Measurements from ENCODE around the gene AGO4. TPM values are rescaled to one million over a fixed set of nuclear protein-coding genes. Genes with fewer than 3 reads are reported as not detected.

AGO4 gene
- total and polyA plus RNA-seq, 2 of the 8 experiments (the other 6 are each of a cell fraction or from before 2014, with no cell fraction given) = 5.5 to 7.7 TPM

DNA sequence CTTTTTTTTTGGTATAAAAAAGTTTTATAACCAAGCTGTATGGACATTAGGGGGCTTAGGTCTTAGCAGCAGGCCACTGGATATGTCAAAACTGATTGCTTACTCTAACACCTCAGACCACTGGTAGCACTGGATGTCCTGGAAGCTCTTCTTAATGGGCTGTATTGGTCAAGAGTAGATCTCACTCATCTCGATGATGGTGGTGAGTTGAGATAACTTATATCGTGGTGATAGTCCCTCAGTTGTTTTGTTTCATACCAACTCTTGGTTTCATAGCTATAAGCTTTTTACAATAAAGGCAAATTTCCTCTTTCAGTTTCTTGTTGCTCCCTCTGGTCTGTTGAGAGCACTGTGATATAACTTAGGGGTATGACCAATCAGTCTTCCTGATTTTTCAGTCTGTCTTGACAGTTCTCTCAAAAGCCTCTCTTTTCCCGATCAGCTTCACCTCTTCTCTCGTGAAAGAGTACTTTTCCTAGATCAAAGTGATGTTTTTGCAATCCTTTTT, 65.5 kb downstream of the AGO4 start:
- no peak for TF ChIP-seq YY1 (IDR thresholded peaks at IDR 0.05; ENCODE audit: low read depth, low read length)
- no peak for TF ChIP-seq EP300 (IDR thresholded peaks at IDR 0.05; ENCODE audit: borderline replicate concordance in 1 of 2, low read depth in 2 of 2, low read length in 2 of 2)
- TF ChIP-seq USF2 (IDR thresholded peaks at IDR 0.05; ENCODE audit: low read length) = no peak
- no peak for TF ChIP-seq TAF7 (optimal IDR thresholded peaks at IDR 0.05; ENCODE audit: borderline replicate concordance, low read depth, low read length)
- TF ChIP-seq RFX5 (IDR thresholded peaks at IDR 0.05; ENCODE audit: borderline replicate concordance, low read depth, low read length) = no peak
- DNase-seq (ENCODE audit: low read depth in 1 of 2, low spot score in 2 of 2) (no peak), FAIRE-seq (no peak)
- Histone ChIP-seq H4K91ac (replicated peaks; ENCODE audit: insufficient read length, low read length) (no peak overlapping the region), H3K79me2 (ENCODE audit: control insufficient read depth in 1 of 2, insufficient read depth in 2 of 2, low read length in 2 of 2) (no peaks in the 10 kb centered on the region), H3K79me1 (ENCODE audit: low read depth, low read length) (no peaks in the 10 kb centered on the region), H3K4me2 (ENCODE audit: insufficient read depth in 1 of 2, low read depth in 2 of 2, low read length in 2 of 2) (no peak overlapping the region), H3K56ac (replicated peaks; ENCODE audit: insufficient read length, low read depth, low read length) (no peak overlapping the region), H3K23me2 (ENCODE audit: low read depth, low read length) (no peaks in the 10 kb centered on the region), H4K5ac (ENCODE audit: insufficient read length, low read depth, low read length) (no peak overlapping the region), H2BK120ac (replicated peaks; ENCODE audit: low read depth, low read length) (no peak overlapping the region), H3K9me3 (ENCODE audit: insufficient read depth in 2 of 2, low read depth in 1 of 2, low read length in 1 of 2) (no peaks in the 10 kb centered on the region), H2BK12ac (ENCODE audit: low read depth, low read length) (no peak overlapping the region), H3K27ac (ENCODE audit: low read depth, low read length) (no peak overlapping the region), H3K4me1 (replicated peaks in 1 of 4; ENCODE audit: control insufficient read depth in 3 of 4, insufficient read depth in 4 of 4, low read length in 3 of 4) (no peaks in the 10 kb centered on the region), H4K20me1 (replicated peaks in 1 of 2; ENCODE audit: control insufficient read depth in 1 of 2, insufficient read depth in 2 of 2, low read length in 2 of 2) (peaks cover 0 to 1% of the 10 kb centered on the region in 2 experiments), H3K36me3 (ENCODE audit: control insufficient read depth in 2 of 4, insufficient read depth in 4 of 4, low read length in 3 of 4) (no peaks in the 10 kb centered on the region), H3K18ac (ENCODE audit: extremely low read depth, low read length) (no peak overlapping the region), H3K4ac (replicated peaks; ENCODE audit: insufficient read length, low read depth, low read length) (no peak overlapping the region), H3K27me3 (replicated peaks in 1 of 4; ENCODE audit: control insufficient read depth in 3 of 4, extremely low read depth in 1 of 4, insufficient read depth in 3 of 4, low read length in 3 of 4) (no peaks in the 10 kb centered on the region), H2BK5ac (ENCODE audit: low read depth, low read length) (no peak overlapping the region), H2BK15ac (ENCODE audit: low read length) (no peak overlapping the region), H2AFZ (ENCODE audit: low read length) (no peak overlapping the region), H3K14ac (ENCODE audit: insufficient read length) (no peak overlapping the region), H4K8ac (ENCODE audit: extremely low read depth, insufficient read depth, low read length) (no peak overlapping the region), H3K4me3 (ENCODE audit: extremely low read depth in 1 of 4, insufficient read depth in 2 of 4, low read depth in 3 of 4, low read length in 4 of 4) (no peak overlapping the region), H2AK5ac (ENCODE audit: low read depth, low read length) (no peak overlapping the region), H3K23ac (ENCODE audit: insufficient read length) (no peak overlapping the region), H3K9ac (replicated peaks in 1 of 4; ENCODE audit: extremely low read depth in 1 of 4, low read depth in 3 of 4, low read length in 3 of 4) (no peak overlapping the region), H2BK20ac (ENCODE audit: low read length) (no peak overlapping the region)
- WGBS, 2 experiments (ENCODE audit: extremely low coverage in 1 of 2, insufficient coverage in 1 of 2, insufficient read length in 1 of 2, insufficient replicate concordance in 2 of 2, low coverage in 1 of 2, low lambda C conversion rate in 2 of 2, missing lambda C conversion rate in 1 of 2) = 89% methylated on average over 4 of the region's 4 CpGs; no CpG with 5 or more reads in 1 of the 2 experiments
- ChIA-PET CTCF (ENCODE audit: partially characterized antibody) (interaction anchor here (0.6 to 2.2 kb wide), 4 partner anchors 9 to 98 kb away, joined by 3 to 14 read pairs (median 4); partner anchors contain the start of gene AGO1), POLR2A (ENCODE audit: partially characterized antibody) (interaction anchor here (0.9 to 2.0 kb wide), 2 partner anchors 11 to 46 kb away, joined by 3 to 5 read pairs; no protein-coding TSS in a partner anchor)

Data from H1 (cell line).